K562 (cell line): ENCODE measurements around the gene CEP68. TPM values are rescaled to one million over a fixed set of nuclear protein-coding genes. Genes with fewer than 3 reads are reported as not detected.

ENCODE experiments used
- ATF7 ChIP-seq: fragments of 450-650 bp; IDR thresholded peaks from 2 replicates; pipeline ENCODE4 v1.7.1; 2014; ENCODE audit warnings: mild to moderate bottlenecking, moderate library complexity
- CHAMP1 ChIP-seq: fragments of 450-650 bp; IDR thresholded peaks from 2 replicates; pipeline ENCODE4 v1.6.1; 2016; ENCODE audit warnings: mild to moderate bottlenecking
- CHD4 ChIP-seq: fragments of 200-600 bp; sonication (generic); IDR thresholded peaks from 3 replicates; pipeline ENCODE4 v1.6.1; 2012; ENCODE audit warnings: low read depth, mild to moderate bottlenecking, mixed read lengths, low read length, inconsistent platforms; ENCODE audit not compliant: insufficient read depth, insufficient replicate concordance, poor library complexity, severe bottlenecking
- DPF2 ChIP-seq: fragments of 450-650 bp; IDR thresholded peaks from 2 replicates; pipeline ENCODE4 v1.6.1; 2016
- HNRNPUL1 ChIP-seq: fragments of 200-400 bp; formaldehyde crosslinking; IDR thresholded peaks from 2 replicates; pipeline ENCODE4 v1.6.1; 2017; ENCODE audit warnings: low read length
- KAT7 ChIP-seq: sonication (generic); formaldehyde crosslinking; IDR thresholded peaks from 2 replicates; pipeline ENCODE4 v1.8.0; 2022; ENCODE audit warnings: missing genetic modification reagents, mild to moderate bottlenecking, borderline replicate concordance
- PHF21A ChIP-seq: fragments of 450-650 bp; IDR thresholded peaks from 2 replicates; pipeline ENCODE4 v1.6.1; 2017; ENCODE audit warnings: low read depth, borderline replicate concordance
- SIN3A ChIP-seq, 2 experiments: fragments of 150-350 bp in 1 of 2; IDR thresholded peaks; 2 replicates each; pipeline ENCODE4 v1.6.1; 2011 to 2016; ENCODE audit warnings: borderline replicate concordance in 2 of 2, low read depth in 2 of 2, low read length in 2 of 2, mild to moderate bottlenecking in 2 of 2, moderate library complexity in 2 of 2; ENCODE audit not compliant: control insufficient read depth in 1 of 2
- STAG1 ChIP-seq: sonication (generic); formaldehyde crosslinking; IDR thresholded peaks from 2 replicates; pipeline ENCODE4 v1.5.0; 2020; ENCODE audit warnings: missing genetic modification reagents, borderline replicate concordance
- ZFX ChIP-seq: sonication (generic); formaldehyde crosslinking; IDR thresholded peaks from 2 replicates; pipeline ENCODE4 v1.8.0; 2022; ENCODE audit warnings: mild to moderate bottlenecking, missing genetic modification reagents, moderate library complexity
- ZNF449 ChIP-seq: fragments of 250-450 bp; sonication (Bioruptor Pico); IDR thresholded peaks from 2 replicates; pipeline ENCODE4 v1.8.0; 2022; ENCODE audit warnings: moderate library complexity, mild to moderate bottlenecking, inconsistent platforms
- ZNF511 ChIP-seq: sonication (generic); formaldehyde crosslinking; IDR thresholded peaks from 2 replicates; pipeline ENCODE4 v1.8.0; 2022; ENCODE audit warnings: mild to moderate bottlenecking, missing genetic modification reagents
- ZSCAN32 ChIP-seq: fragments of 450-650 bp; formaldehyde crosslinking; IDR thresholded peaks from 2 replicates; pipeline ENCODE4 v1.4.0; 2020; ENCODE audit warnings: mild to moderate bottlenecking, moderate library complexity
- polyA plus RNA-seq, 8 experiments: library from polyadenylated mRNA; depleted of rRNA in 4 of 8; stranded (reverse) in 5 of 8; unstranded in 3 of 8; fragments of >200 nt; fragmentation: Nextera tagmentation in 2 of 8; fragmentation: Illumina TruSeq in 1 of 8; extraction: Ambion mirVana in 2 of 8; extraction: Trizol in 1 of 8; gene quantifications; 2 replicates each; pipeline versions ENCODE4 v1.2.1 to v1.2.3, GENCODE V29; 2011 to 2014; ENCODE audit warnings: inconsistent platforms in 1 of 8, missing spikeins in 1 of 8
- total RNA-seq, 7 experiments: library from RNA; depleted of rRNA in 6 of 7; stranded (reverse); fragments of >200 nt in 6 of 7; fragmentation: Illumina TruSeq in 2 of 7; extraction: Trizol in 2 of 7; gene quantifications; 2 replicates each; pipeline versions ENCODE4 v1.2.1 to v1.2.3, GENCODE V29; 2011 to 2021; ENCODE audit warnings: low replicate concordance in 1 of 7
- TF ChIP-seq, protein P1 (sequence below): fragments of 450-650 bp; IDR thresholded peaks from 2 replicates; pipeline ENCODE4 v1.6.1; 2016; ENCODE audit warnings: low read depth

CEP68 gene
- total and polyA plus RNA-seq, 9 of the 15 experiments (the other 6 are each of a cell fraction or from before 2014, with no cell fraction given) = 1.4 to 8.5 (median 5.2) TPM

DNA sequence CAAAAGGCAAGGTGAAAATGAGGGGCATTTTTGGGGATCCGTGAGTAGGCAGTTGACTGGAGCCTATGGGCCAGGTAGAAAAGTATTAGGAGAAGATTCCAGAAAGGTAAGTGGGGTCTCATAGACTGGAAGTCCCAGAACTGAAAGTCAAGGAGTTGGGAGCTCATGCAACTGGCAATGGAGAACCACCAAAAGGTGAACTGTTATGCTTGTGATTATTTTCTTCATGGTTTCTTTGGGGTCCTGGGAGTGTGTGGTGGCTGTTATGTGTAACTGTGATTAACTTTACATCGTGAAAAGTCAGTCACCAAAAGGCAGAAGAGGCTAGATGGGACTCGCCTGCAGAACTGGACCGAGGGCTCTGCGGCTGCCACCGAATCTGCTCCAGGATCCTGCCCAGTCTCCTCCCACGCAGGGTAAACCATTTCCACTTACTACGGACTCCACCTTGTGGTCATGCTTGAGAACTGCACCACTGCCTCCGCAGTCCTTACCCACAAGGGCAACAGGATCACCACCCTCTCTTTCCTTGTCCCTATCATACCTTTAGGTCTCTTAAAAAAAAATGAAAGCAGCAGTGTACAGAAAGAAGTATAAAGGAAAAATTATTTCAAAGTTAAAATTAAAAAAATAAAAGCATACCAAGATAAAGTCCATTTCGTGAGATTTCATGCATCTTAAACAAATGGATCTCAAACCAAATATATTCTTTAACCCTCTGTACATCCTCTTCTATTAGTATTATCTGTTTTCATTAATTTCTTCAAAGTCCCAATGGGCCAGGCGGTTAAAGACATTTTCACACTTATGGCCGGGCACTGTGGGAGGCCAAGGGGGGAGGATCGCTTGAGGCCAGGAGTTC, 15.6 kb upstream of the CEP68 start (continued):
- TF ChIP-seq ZNF449 (CRISPR knock-in tag) (no peak), ZFX (CRISPR knock-in tag) (no peak), ZNF511 (no peak), PHF21A (no peak), HNRNPUL1 (no peak), ZSCAN32 (no peak), STAG1 (CRISPR knock-in tag) (peak; percentile 59; the same call in 1 of the 2 replicates), ATF7 (peak; percentile 52), SIN3A (IDR thresholded peaks at IDR 0.05; ENCODE audit: borderline replicate concordance in 2 of 2, control insufficient read depth in 1 of 2, low read depth in 2 of 2, low read length in 2 of 2) (no peak), KAT7 (CRISPR knock-in tag) (no peak), CHD4 (no peak), CHAMP1 (peak; percentile 25; the same call in 1 of the 2 replicates), DPF2 (0 out of 2 replicates have a peak, but pooled peaks have one; percentile 26)
- TF ChIP-seq, protein P1, sequence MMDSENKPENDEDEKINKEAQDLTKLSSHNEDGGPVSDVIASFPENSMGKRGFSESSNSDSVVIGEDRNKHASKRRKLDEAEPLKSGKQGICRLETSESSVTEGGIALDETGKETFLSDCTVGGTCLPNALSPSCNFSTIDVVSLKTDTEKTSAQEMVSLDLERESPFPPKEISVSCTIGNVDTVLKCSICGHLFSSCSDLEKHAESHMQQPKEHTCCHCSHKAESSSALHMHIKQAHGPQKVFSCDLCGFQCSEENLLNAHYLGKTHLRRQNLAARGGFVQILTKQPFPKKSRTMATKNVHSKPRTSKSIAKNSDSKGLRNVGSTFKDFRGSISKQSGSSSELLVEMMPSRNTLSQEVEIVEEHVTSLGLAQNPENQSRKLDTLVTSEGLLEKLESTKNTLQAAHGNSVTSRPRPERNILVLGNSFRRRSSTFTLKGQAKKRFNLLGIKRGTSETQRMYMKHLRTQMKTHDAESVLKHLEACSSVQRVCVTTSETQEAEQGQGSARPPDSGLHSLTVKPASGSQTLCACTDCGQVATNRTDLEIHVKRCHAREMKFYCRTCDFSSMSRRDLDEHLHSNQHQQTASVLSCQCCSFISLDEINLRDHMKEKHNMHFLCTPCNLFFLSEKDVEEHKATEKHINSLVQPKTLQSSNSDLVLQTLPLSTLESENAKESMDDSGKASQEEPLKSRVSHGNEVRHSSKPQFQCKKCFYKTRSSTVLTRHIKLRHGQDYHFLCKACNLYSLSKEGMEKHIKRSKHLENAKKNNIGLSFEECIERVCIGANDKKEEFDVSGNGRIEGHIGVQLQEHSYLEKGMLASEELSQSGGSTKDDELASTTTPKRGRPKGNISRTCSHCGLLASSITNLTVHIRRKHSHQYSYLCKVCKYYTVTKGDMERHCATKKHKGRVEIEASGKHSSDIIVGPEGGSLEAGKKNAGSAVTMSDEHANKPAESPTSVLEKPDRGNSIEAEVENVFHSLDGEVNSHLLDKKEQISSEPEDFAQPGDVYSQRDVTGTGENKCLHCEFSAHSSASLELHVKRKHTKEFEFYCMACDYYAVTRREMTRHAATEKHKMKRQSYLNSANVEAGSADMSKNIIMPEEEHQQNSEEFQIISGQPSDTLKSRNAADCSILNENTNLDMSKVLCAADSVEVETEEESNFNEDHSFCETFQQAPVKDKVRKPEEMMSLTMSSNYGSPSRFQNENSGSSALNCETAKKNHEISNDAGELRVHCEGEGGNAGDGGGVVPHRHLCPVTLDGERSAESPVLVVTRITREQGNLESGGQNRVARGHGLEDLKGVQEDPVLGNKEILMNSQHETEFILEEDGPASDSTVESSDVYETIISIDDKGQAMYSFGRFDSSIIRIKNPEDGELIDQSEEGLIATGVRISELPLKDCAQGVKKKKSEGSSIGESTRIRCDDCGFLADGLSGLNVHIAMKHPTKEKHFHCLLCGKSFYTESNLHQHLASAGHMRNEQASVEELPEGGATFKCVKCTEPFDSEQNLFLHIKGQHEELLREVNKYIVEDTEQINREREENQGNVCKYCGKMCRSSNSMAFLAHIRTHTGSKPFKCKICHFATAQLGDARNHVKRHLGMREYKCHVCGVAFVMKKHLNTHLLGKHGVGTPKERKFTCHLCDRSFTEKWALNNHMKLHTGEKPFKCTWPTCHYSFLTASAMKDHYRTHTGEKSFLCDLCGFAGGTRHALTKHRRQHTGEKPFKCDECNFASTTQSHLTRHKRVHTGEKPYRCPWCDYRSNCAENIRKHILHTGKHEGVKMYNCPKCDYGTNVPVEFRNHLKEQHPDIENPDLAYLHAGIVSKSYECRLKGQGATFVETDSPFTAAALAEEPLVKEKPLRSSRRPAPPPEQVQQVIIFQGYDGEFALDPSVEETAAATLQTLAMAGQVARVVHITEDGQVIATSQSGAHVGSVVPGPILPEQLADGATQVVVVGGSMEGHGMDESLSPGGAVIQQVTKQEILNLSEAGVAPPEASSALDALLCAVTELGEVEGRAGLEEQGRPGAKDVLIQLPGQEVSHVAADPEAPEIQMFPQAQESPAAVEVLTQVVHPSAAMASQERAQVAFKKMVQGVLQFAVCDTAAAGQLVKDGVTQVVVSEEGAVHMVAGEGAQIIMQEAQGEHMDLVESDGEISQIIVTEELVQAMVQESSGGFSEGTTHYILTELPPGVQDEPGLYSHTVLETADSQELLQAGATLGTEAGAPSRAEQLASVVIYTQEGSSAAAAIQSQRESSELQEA = no peak
